Left renal pelvis (tissue), 4 donors: ENCODE results near the gene THAP4. TPM values are rescaled to one million over a fixed set of nuclear protein-coding genes. Genes with fewer than 3 reads are reported as not detected.
"Not testable (repeated sequence)": the region's sequence is repeated elsewhere in the genome, so short reads cannot be mapped to it uniquely, and the experiment has no call there.

Experiments used
- DNase-seq, 4 donors: peaks; one replicate each; pipeline ENCODE4 v3.0.0-alpha.2; 2013; ENCODE audit warnings: low read depth in 4 of 4, low spot score in 3 of 4
- polyA plus RNA-seq, 4 donors: library from polyadenylated mRNA; unstranded; fragments of 120-200 nt; gene quantifications; one replicate each; pipeline ENCODE4 v1.2.1, GENCODE V29; 2013; ENCODE audit not compliant: insufficient read length in 4 of 4

Gene THAP4
- polyA plus RNA-seq, 4 donors = 34.9 to 68.7 (median 50.6) TPM

DNA sequence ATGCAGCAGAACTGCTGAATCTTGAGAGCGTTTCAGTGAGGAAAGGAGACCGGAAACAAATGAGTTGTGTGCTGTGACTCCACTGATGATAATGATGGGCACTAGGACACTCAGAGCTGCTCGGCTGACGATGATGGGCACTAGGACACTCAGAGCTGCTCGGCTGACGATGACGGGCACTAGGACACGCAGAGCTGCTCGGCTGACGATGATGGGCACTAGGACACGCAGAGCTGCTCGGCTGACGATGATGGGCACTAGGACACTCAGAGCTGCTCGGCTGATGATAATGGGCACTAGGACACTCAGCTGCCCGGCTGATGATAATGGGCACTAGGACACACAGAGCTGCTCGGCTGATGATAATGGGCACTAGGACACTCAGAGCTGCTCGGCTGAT is 47.1 kb downstream of the THAP4 start:
- not testable (repeated sequence) for DNase-seq

- DNase-seq = no peak
Observed at GRCh38 chr2:241586564-241587264, 50.2 kb downstream of the THAP4 start.

- no peak for DNase-seq
Observed at GRCh38 chr2:241584436-241584835, 52.5 kb downstream of the THAP4 start.

- DNase-seq = no peak
Observed at GRCh38 chr2:241582806-241583205, 54.2 kb downstream of the THAP4 start.

DNA sequence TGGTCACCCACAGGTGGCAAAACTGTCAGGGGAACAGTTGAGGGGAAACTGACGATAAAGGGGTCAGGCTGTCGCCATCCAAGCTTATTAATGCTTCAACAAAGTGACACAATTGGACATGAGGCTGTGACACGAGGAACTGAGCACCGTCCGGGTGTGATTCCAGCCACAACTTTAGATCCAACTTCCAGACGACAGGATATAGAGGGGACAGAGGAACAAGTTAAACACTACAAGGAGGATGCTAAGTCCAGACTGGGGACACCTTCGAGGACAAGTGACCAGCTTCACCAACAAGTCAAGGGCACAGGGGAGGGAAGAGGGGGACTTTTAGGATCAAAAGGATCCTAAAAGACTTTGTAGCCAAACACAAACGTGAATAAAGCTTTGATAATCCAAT is 54.6 kb downstream of the THAP4 start:
- DNase-seq = no peak

- no peak for DNase-seq
Observed at GRCh38 chr2:241579281-241579680, 57.7 kb downstream of the THAP4 start.

DNA sequence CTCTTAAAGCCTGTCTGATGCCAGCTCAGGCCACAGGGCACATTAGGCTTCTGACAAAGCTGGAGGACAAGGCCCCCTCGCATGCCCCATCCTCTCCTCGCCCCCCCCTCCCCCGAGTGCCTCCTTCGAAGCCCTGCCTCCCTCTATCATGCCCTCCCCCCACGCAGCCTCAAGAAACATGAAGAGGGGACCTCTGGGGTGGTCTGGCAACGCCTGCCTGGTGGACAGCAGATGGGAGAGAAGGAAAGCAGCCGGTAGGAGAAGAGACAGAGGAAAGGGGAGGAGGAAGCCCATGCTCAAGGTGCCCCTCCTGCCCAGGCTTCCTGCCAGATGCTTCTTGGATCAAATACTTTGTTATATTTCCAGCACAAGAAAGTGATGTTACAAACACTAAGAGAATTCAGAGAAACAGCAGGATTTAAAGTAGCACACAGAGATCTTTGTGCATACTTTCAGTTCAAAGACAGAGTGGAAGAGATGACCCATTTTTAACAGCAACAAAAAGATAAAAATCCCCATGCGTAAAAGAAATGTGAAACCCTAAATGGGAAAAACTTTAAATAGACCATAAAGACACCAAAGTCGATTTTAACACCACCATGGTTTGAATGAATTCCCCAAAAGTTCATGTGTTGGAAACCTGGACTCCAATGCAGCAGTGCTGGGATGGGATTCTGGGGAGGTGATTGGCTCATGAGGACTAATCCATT is 59.4 kb downstream of the THAP4 start:
- DNase-seq = no peak

DNA sequence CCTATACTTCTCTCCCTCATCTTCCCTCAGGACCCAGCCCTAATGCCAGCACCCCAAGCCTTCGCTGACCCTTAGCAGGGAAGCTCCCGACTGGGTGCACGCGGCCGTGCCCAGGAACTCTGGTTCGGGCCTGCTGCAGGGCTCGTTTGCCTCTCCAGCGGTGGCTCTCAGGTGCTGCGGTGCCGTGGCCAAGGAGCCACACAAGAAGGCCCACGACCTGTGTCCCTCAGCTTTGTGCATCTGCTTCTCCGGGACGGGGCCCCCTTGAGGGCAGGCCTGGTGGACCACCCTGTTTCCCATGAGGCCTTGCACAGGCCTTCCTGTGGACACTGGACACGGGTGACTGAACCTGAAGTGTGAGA is 60.7 kb downstream of the THAP4 start:
- DNase-seq = no peak

DNA sequence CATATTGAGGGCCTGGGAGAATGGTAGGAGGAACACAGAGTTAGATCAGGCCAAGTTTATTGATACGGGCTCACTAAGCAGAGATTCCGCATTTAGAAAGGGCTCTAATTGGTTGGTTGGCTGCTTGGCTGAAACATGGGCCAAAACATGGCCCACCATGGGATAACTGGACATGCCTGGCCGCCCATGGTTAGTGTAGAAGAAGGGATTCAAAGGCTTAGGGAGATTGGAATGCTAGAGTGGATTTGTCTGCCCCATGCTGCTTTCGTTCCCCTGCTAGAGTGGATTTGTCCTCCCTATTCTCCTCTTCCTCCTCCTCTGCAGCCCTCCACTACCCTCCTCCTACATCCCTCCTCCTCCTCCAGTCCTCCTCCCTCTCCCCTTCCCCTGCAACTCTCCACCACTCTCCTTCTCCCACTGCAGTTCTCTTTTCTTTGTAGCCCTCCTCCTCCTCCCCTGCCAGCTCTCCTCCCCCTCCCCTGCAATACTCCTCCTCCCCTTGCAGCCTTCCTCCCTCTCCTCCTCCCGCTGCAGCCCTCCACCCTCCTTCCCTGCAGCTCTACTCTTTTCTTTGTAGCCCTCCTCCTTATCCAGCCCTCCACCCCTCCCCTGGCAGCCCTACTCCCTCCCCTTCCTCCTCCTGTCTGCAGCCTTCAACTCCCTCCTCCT is 61.2 kb downstream of the THAP4 start:
- DNase-seq = no peak

DNA sequence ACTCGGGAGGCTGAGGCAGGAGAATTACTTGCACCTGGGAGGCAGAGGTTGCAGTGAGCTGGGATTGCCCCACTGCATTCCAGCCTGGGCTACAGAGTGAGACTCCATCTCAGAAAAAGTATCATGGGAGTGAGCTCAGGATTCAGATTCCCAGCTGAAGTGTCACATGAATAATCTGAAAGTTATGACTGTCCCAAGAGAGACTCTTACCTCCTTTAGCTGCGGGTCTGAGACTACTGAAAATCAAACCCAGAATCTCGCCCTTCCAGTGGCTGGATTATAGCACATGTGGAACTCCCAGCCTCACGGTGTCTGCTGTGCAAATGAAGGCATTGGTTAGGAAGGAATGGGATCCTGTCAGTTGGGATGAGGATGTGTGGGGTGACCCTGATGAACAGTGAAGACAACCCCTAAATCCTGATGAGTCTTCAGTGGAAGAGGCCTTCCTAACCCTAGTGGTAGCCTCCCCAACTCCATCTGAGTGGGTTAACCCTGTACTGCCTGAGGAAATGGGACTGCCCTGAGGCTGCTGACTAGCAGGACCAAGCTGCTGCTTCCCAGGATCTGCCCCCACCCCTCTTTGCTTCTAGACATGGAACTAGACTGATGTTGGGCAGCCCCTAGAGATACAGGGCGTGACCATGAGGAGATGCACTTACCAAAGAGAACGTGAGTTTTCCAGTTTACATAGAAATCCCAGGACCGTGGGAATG is 61.9 kb downstream of the THAP4 start:
- DNase-seq = no peak

- DNase-seq = no peak
Observed at GRCh38 chr2:241573741-241574140, 63.2 kb downstream of the THAP4 start.

DNA sequence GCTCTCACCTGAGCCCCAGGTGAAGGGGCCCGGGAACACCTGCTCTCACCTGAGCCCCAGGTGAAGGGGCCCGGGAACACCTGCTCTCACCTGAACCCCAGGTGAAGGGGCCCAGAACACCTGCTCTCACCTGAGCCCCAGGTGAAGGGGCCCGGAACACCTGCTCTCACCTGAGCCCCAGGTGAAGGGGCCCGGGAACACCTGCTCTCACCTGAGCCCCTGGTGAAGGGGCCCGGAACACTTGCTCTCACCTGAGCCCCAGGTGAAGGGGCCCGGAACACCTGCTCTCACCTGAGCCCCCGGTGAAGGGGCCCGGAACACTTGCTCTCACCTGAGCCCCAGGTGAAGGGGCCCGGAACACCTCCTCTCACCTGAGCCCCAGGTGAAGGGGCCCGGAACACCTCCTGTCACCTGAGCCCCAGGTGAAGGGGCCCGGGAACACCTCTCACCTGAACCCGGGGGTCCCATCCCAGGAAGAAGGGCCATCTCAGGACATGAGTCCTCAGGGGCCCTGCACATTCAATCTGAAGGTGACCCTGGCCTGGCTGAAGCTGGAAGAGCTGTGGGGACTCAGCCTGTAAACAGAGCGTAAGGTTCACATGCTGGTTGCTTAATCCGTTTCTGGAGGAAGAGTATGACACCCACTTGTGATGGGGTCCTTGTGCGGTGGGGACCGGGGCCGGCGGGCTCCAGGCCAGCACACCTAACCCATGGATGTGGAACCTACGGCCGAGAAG is 63.9 kb downstream of the THAP4 start:
- not testable (repeated sequence) for DNase-seq

- DNase-seq = no peak
Observed at GRCh38 chr2:241571821-241572620, 64.9 kb downstream of the THAP4 start.

- DNase-seq = no peak
Observed at GRCh38 chr2:241570961-241571581, 65.9 kb downstream of the THAP4 start.

DNA sequence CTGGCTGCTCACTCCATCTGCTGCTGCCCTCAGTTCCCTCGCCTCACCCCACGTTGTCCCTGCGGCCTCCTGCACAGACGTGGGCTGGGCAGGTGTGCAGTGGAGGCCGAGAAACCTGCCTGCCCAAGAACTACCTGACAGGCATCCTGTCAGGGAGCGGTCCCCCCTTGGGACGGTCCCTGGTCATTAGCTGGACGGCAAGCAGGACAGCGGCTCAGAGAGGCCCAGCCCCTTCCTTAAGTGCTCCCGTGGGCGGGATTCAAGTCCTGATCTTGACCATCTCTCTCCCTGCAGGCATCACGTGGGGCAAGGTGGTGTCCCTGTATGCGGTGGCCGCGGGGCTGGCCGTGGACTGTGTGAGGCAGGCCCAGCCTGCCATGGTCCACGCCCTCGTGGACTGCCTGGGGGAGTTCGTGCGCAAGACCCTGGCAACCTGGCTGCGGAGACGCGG is 67.1 kb downstream of the THAP4 start:
- DNase-seq = no peak

GRCh38 chr2:241568726-241569125 is 68.2 kb downstream of the THAP4 start:
- DNase-seq = no peak

DNA sequence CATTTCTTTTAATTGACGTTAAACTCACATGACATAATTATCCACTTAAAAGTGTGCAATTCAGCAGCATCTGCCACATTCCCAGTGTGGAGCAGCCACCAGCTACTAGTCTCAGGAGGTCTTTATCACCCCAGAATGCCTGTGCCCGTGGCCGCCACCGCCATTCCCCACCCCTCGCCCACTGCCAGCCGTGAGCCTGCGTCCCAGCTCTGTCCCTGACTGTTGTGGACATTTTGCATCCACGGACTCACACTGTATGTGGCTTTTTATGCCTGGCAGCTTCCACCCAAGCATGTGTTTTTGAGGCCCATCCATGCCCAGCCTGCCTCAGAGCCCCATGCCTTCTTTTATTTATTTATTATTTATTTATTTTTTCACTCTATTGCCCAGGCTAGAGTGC is 69.2 kb downstream of the THAP4 start:
- DNase-seq = no peak

- DNase-seq = not testable (repeated sequence)
Observed at GRCh38 chr2:241567266-241567665, 69.7 kb downstream of the THAP4 start.

DNA sequence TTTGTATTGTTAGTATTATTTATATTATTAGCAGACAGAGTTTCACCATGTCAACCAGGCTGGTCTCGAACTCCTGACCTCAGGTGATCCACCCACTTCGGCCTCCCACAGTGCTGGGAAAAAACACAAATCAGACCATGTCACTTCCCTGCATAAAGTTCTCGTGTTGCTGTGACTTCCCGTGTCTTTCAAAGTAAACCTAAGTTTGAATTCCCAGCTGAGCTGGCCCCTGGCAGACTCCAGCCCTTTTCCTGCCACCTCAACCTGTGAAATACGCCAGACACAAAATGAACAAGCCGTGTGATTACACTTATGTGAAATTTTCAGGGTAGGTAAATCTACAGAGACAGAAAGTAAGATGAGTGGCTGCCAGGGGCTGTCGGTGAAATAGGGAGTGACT is 70.5 kb downstream of the THAP4 start:
- DNase-seq = no peak
